ENCODE data around the gene PICK1. TPM values are rescaled to one million over a fixed set of nuclear protein-coding genes. Genes with fewer than 3 reads are reported as not detected.

Gene PICK1
- total and polyA plus RNA-seq, 2 donors (not counting 1 experiment from before 2014, with no cell fraction given): 7.8 to 11.1 TPM

DNA sequence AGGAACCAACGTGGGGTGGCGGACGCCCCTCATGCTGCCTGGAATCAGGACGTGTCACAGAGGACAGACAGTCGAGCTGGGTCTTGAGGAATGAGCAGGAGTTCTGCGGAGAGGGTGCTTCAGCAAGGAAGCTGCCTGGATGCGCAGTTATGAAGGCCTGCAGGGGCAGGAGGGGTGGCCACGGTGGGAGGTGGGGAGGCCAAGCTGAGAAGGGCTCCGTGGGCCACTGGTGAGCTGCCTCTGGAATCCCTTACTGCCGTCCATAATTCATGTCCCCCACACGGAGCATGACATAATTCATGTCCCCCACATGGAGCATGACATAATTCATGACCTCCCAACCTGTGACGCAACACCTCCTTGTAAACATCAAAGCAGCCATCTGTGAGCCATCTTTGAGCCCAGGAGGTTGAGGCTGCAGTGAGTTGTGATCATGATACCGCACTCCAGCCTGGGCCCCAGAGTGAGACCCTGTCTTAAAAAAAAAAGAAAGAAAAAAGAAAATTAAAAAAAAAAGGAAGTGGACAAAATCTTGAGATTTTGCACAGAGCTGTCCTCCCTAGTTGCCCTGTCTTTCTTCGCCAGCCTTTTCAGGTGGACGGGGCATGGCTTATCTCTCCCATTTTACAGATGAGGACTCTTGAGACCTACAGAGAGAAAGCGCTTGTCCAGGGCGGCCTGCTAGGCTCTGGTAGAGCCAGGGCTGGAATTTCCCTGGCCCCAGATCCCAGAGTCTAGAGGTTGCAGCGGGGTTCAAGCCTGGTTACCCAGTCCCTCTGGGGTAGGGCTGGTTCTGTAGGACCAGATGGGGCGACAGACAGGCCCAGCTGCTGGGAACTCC lies 24.3 kb upstream of the PICK1 start:
- no peak overlapping the region for H3K9ac ChIP-seq (ENCODE audit: insufficient read depth, low read length)

DNA sequence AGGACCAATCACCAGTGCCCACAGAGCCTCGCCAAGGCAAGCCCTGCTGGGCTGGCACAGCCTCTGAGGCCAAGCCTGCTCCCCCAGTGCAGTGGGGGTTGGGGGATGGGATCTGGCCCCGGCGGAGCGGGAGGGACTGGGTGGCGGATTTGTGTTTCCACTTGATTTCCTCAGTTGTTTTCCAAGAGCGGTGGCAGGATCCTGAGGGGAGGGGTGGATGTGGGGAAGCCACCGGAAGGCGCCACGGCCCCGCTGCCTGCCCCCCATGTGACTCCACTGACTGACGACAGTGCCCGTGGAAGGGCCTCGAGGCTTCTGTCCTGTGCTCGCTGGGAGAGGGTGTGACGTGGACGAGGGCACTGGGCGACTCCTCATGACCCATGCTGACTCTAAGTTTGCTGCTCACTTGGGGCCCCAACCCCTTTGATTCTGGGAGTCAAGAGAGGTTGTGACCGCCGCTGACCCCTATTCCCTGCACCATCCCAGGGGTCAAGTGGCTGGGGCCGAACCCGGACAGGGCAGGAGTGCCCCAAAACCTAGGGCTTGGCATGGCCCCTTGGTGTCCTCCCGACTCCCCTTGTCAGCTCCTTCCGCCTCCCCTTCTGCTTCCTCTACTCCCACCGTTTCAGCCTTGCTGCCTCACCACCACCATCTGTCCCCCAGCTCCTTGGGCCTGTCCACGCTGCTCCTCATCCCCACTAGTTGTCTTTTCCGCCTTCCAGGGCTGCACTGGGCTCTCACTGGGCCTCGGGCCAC lies 23.5 kb upstream of the PICK1 start:
- Histone ChIP-seq H3K4me2 (ENCODE audit: extremely low read depth, insufficient read depth, low read length) (no peak overlapping the region), H3K27ac (ENCODE audit: insufficient read depth, low read length) (peak overlapping the region; percentile 66), H3K4me1 (ENCODE audit: control insufficient read depth, extremely low read depth, insufficient read depth, low read length) (peaks cover 30% of the 10 kb centered on the region), H3K4me3 (replicated peaks in 1 of 4; ENCODE audit: control extremely low read depth in 1 of 4, insufficient read depth in 1 of 4, low read depth in 3 of 4, low read length in 4 of 4) (no peak overlapping the region), H3K79me2 (ENCODE audit: control insufficient read depth, insufficient read depth, low read length) (no peaks in the 10 kb centered on the region), H3K36me3 (ENCODE audit: control insufficient read depth, insufficient read depth, low read length) (no peaks in the 10 kb centered on the region), H3K9ac (ENCODE audit: insufficient read depth, low read length) (no peak overlapping the region), H3K27me3 (ENCODE audit: control insufficient read depth, insufficient read depth, low read length) (peaks cover 4% of the 10 kb centered on the region), H2AFZ (ENCODE audit: low read length) (peak overlapping the region; percentile 25), H3K9me3 (ENCODE audit: control insufficient read depth, insufficient read depth, low read depth, low read length) (no peaks in the 10 kb centered on the region), H4K20me1 (ENCODE audit: control insufficient read depth, extremely low read depth, insufficient read depth, low read length) (no peaks in the 10 kb centered on the region)
- no peak for TF ChIP-seq EZH2 (IDR thresholded peaks at IDR 0.05; ENCODE audit: low read length, missing control alignments)
- TF ChIP-seq, protein P1, sequence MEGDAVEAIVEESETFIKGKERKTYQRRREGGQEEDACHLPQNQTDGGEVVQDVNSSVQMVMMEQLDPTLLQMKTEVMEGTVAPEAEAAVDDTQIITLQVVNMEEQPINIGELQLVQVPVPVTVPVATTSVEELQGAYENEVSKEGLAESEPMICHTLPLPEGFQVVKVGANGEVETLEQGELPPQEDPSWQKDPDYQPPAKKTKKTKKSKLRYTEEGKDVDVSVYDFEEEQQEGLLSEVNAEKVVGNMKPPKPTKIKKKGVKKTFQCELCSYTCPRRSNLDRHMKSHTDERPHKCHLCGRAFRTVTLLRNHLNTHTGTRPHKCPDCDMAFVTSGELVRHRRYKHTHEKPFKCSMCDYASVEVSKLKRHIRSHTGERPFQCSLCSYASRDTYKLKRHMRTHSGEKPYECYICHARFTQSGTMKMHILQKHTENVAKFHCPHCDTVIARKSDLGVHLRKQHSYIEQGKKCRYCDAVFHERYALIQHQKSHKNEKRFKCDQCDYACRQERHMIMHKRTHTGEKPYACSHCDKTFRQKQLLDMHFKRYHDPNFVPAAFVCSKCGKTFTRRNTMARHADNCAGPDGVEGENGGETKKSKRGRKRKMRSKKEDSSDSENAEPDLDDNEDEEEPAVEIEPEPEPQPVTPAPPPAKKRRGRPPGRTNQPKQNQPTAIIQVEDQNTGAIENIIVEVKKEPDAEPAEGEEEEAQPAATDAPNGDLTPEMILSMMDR (conservative IDR thresholded peaks at IDR 0.05 in 1 of 2, IDR thresholded peaks at IDR 0.05 in 1 of 2; ENCODE audit: low read depth in 1 of 2, low read length in 2 of 2): no peak
- DNase-seq (ENCODE audit: low read depth in 2 of 2): no peak

More for the DNA sequence above, 24.3 kb upstream of the PICK1 start:
- H3K4me3 ChIP-seq (replicated peaks in 1 of 4; ENCODE audit: control extremely low read depth in 1 of 4, insufficient read depth in 1 of 4, low read depth in 3 of 4, low read length in 4 of 4): no peak overlapping the region
- H3K4me1 ChIP-seq (ENCODE audit: control insufficient read depth, extremely low read depth, insufficient read depth, low read length): peaks cover 30% of the 10 kb centered on the region
- peaks cover 4% of the 10 kb centered on the region for H3K27me3 ChIP-seq (ENCODE audit: control insufficient read depth, insufficient read depth, low read length)
- H3K27ac ChIP-seq (ENCODE audit: insufficient read depth, low read length): peak overlapping the region; percentile 66
- peak; percentile 69 to 82 for DNase-seq (ENCODE audit: low read depth in 2 of 2)
- H3K36me3 ChIP-seq (ENCODE audit: control insufficient read depth, insufficient read depth, low read length): no peaks in the 10 kb centered on the region
- H2AFZ ChIP-seq (ENCODE audit: low read length): no peak overlapping the region
- no peaks in the 10 kb centered on the region for H3K9me3 ChIP-seq (ENCODE audit: control insufficient read depth, insufficient read depth, low read depth, low read length)
- H3K79me2 ChIP-seq (ENCODE audit: control insufficient read depth, insufficient read depth, low read length): no peaks in the 10 kb centered on the region
- no peaks in the 10 kb centered on the region for H4K20me1 ChIP-seq (ENCODE audit: control insufficient read depth, extremely low read depth, insufficient read depth, low read length)
- no peak overlapping the region for H3K4me2 ChIP-seq (ENCODE audit: extremely low read depth, insufficient read depth, low read length)
- no peak for TF ChIP-seq EZH2 (IDR thresholded peaks at IDR 0.05; ENCODE audit: low read length, missing control alignments)
- TF ChIP-seq, protein P1 (conservative IDR thresholded peaks at IDR 0.05 in 1 of 2, IDR thresholded peaks at IDR 0.05 in 1 of 2; ENCODE audit: low read depth in 1 of 2, low read length in 2 of 2): no peak

DNA sequence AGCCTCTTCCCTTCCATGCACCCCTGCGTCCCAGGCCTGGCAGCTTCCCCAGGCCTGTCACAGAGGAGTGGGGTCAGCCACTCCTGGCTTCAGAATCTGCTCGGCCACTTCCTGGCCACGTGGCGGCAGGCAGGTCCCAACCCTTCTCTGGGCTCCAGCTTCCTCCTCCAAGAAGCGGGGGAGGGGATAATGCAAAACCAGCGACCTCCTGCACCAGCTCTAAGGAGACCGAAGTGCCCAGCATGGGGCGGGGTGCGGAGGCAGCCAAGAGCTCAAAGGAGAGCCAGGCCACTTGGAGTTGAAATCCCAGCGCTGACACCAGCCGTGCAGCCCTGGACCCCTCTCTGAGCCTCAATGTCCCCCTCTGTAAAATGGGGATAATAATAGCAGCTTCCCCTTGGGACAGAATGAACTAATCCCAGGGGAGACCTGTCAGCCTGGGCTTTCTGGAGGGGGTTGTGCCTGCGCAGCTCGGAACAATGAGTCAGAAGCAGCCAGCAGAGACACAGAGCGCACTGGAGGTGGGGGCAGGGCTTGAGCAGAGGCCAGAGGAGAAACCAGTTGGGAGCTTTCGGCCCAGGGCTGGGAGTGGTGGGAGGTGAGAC lies 22.8 kb upstream of the PICK1 start:
- no peaks in the 10 kb centered on the region for H4K20me1 ChIP-seq (ENCODE audit: control insufficient read depth, extremely low read depth, insufficient read depth, low read length)
- no peaks in the 10 kb centered on the region for H3K79me2 ChIP-seq (ENCODE audit: control insufficient read depth, insufficient read depth, low read length)
- DNase-seq (ENCODE audit: low read depth in 2 of 2): peak; percentile 91
- H2AFZ ChIP-seq (ENCODE audit: low read length): peak overlapping the region; percentile 25
- no peaks in the 10 kb centered on the region for H3K9me3 ChIP-seq (ENCODE audit: control insufficient read depth, insufficient read depth, low read depth, low read length)
- no peaks in the 10 kb centered on the region for H3K36me3 ChIP-seq (ENCODE audit: control insufficient read depth, insufficient read depth, low read length)
- no peak for TF ChIP-seq EZH2 (IDR thresholded peaks at IDR 0.05; ENCODE audit: low read length, missing control alignments)
- TF ChIP-seq, protein P1 (conservative IDR thresholded peaks at IDR 0.05 in 1 of 2, IDR thresholded peaks at IDR 0.05 in 1 of 2; ENCODE audit: low read depth in 1 of 2, low read length in 2 of 2): no peak
- peaks cover 2% of the 10 kb centered on the region for H3K27me3 ChIP-seq (ENCODE audit: control insufficient read depth, insufficient read depth, low read length)
- H3K27ac ChIP-seq (ENCODE audit: insufficient read depth, low read length): peak overlapping the region; percentile 66
- H3K9ac ChIP-seq (ENCODE audit: insufficient read depth, low read length): no peak overlapping the region
- peaks cover 30% of the 10 kb centered on the region for H3K4me1 ChIP-seq (ENCODE audit: control insufficient read depth, extremely low read depth, insufficient read depth, low read length)
- H3K4me3 ChIP-seq (replicated peaks in 1 of 4; ENCODE audit: control extremely low read depth in 1 of 4, insufficient read depth in 1 of 4, low read depth in 3 of 4, low read length in 4 of 4): no peak overlapping the region
- H3K4me2 ChIP-seq (ENCODE audit: extremely low read depth, insufficient read depth, low read length): no peak overlapping the region

All from fibroblast of lung (primary cell).